Suprapubic skin (tissue), 4 donors: ENCODE results near the gene APH1B. TPM values are rescaled to one million over a fixed set of nuclear protein-coding genes. Genes with fewer than 3 reads are reported as not detected.

ENCODE experiments used
- DNase-seq, 2 donors: peaks; one replicate each; pipeline ENCODE4 v3.0.0-alpha.2; 2019; ENCODE audit warnings: low spot score in 2 of 2
- H3K27ac ChIP-seq: fragments of 200-600 bp; sonication (generic); one replicate; pipeline ENCODE4 v1.5.1; 2019
- H3K27me3 ChIP-seq: fragments of 200-600 bp; sonication (generic); one replicate; pipeline ENCODE4 v1.5.1; 2019
- H3K36me3 ChIP-seq: fragments of 200-600 bp; sonication (generic); one replicate; pipeline ENCODE4 v1.5.1; 2019
- H3K4me1 ChIP-seq: fragments of 200-600 bp; sonication (generic); one replicate; pipeline ENCODE4 v1.5.1; 2019
- H3K4me3 ChIP-seq: fragments of 200-600 bp; sonication (generic); one replicate; pipeline ENCODE4 v1.5.1; 2019; ENCODE audit warnings: mild to moderate bottlenecking
- H3K9me3 ChIP-seq: fragments of 200-600 bp; sonication (generic); one replicate; pipeline ENCODE4 v1.5.1; 2019
- EP300 ChIP-seq: sonication (generic); formaldehyde crosslinking; IDR thresholded peaks from one replicate; pipeline ENCODE4 v1.6.1; 2017; ENCODE audit warnings: antibody characterized with exemption
- POLR2A ChIP-seq, 2 donors: fragments of 450-650 bp; IDR thresholded peaks; one replicate each; pipeline ENCODE4 v1.6.1; 2017; ENCODE audit warnings: antibody characterized with exemption in 2 of 2, mild to moderate bottlenecking in 2 of 2, moderate library complexity in 2 of 2
- POLR2AphosphoS5 ChIP-seq, 3 donors: sonication (generic); formaldehyde crosslinking; IDR thresholded peaks; one replicate each; pipeline ENCODE4 v1.6.1; 2017; ENCODE audit warnings: antibody characterized with exemption in 3 of 3
- WGBS: methylation state at CpG from one replicate; pipeline ENCODE4 v1.1.5; 2018; 5-methylcytosine and 5-hydroxymethylcytosine counted together
- total RNA-seq, 4 donors: library from RNA; depleted of rRNA; stranded (reverse); fragments of >200 nt; gene quantifications; one replicate each; pipeline ENCODE4 v1.1.0, GENCODE V29; 2016
- TF ChIP-seq, protein P1 (sequence below), 2 donors: fragments of 200-600 bp in 1 of 2; fragments of 450-650 bp in 1 of 2; sonication (generic) in 1 of 2; IDR thresholded peaks; one replicate each; pipeline ENCODE4 v1.5.1; 2016 to 2019; ENCODE audit warnings: antibody characterized with exemption in 2 of 2, mild to moderate bottlenecking in 1 of 2, moderate library complexity in 1 of 2

APH1B gene
- total RNA-seq, 4 donors from 2014 or later: 4.5 to 12.1 (median 7.1) TPM

DNA sequence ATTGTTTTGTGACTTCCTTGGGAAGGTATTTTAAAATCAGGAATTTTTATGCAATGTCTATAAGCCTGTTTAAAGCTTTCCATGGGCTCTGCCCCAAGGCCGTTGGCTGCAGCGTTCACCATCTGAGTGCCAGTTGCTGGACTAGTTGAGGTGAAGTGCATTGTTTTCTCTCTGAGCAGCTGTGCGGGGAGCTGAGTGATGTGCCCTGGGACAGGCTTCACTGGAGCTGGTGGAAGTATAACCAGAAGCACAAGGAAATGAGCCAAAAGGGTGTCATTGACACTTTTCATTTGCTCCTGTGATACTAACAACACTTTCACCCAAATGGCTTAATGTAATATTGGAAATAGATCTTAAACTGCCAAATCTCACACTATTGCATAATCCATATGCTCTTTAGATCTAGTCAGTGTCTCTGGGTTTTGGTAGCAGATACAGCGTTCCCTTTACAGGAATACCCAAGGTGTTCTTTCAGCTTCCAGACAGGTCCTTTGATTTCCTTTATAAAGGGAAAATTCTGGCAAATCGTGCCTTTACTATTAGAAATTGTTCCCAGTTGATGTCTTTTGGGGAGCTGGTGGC lies 29.2 kb downstream of the APH1B start:
- WGBS: 74% methylated on average over 5 of the region's 5 CpGs
- no peak for DNase-seq
- Histone ChIP-seq H3K4me1 (peaks cover 10% of the 10 kb centered on the region), H3K27me3 (no peaks in the 10 kb centered on the region), H3K4me3 (no peak overlapping the region), H3K36me3 (peaks cover 44% of the 10 kb centered on the region), H3K9me3 (no peaks in the 10 kb centered on the region), H3K27ac (no peak overlapping the region)
- no peak for TF ChIP-seq POLR2AphosphoS5 (IDR thresholded peaks at IDR 0.05)
- TF ChIP-seq, protein P1, sequence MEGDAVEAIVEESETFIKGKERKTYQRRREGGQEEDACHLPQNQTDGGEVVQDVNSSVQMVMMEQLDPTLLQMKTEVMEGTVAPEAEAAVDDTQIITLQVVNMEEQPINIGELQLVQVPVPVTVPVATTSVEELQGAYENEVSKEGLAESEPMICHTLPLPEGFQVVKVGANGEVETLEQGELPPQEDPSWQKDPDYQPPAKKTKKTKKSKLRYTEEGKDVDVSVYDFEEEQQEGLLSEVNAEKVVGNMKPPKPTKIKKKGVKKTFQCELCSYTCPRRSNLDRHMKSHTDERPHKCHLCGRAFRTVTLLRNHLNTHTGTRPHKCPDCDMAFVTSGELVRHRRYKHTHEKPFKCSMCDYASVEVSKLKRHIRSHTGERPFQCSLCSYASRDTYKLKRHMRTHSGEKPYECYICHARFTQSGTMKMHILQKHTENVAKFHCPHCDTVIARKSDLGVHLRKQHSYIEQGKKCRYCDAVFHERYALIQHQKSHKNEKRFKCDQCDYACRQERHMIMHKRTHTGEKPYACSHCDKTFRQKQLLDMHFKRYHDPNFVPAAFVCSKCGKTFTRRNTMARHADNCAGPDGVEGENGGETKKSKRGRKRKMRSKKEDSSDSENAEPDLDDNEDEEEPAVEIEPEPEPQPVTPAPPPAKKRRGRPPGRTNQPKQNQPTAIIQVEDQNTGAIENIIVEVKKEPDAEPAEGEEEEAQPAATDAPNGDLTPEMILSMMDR (IDR thresholded peaks at IDR 0.05): no peak
- TF ChIP-seq POLR2A (IDR thresholded peaks at IDR 0.05): no peak
- no peak for TF ChIP-seq EP300

GRCh38 chr15:63308491-63308890 lies 31.1 kb downstream of the APH1B start:
- no peaks in the 10 kb centered on the region for H3K27me3 ChIP-seq
- H3K36me3 ChIP-seq: peaks cover 27% of the 10 kb centered on the region
- no peaks in the 10 kb centered on the region for H3K9me3 ChIP-seq
- WGBS: 85% methylated on average over 3 of the region's 4 CpGs
- TF ChIP-seq EP300 (no peak), POLR2A (IDR thresholded peaks at IDR 0.05) (no peak), POLR2AphosphoS5 (IDR thresholded peaks at IDR 0.05) (no peak)
- TF ChIP-seq, protein P1 (IDR thresholded peaks at IDR 0.05): no peak
- H3K4me1 ChIP-seq: peaks cover 10% of the 10 kb centered on the region
- H3K27ac ChIP-seq: no peak overlapping the region
- DNase-seq: no peak
- H3K4me3 ChIP-seq: no peak overlapping the region

DNA sequence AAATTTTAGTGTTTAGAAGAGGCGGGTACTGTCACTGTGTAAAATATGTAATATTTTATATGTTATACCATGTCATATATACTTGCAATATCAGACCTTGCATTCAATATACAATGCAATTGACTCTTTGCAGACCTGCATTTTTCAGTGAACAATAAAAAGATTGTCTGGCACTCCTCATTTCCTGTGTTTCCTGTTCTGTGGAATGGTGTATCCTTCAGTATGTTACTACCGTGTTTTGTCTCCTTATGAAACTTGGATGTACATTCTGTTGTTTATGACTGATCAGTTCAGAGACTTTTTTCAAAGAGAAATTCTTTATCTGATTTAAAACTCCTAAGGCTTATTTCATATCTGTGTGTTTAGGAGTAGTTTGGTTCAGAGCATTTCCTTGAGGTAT lies 31.5 kb downstream of the APH1B start:
- Histone ChIP-seq H3K27me3 (no peaks in the 10 kb centered on the region), H3K27ac (no peak overlapping the region), H3K4me1 (peaks cover 10% of the 10 kb centered on the region), H3K9me3 (no peaks in the 10 kb centered on the region), H3K4me3 (no peak overlapping the region), H3K36me3 (peaks cover 22% of the 10 kb centered on the region)
- no peak for DNase-seq
- TF ChIP-seq POLR2AphosphoS5 (IDR thresholded peaks at IDR 0.05): no peak
- TF ChIP-seq POLR2A (IDR thresholded peaks at IDR 0.05): no peak
- TF ChIP-seq EP300: no peak
- TF ChIP-seq, protein P1 (IDR thresholded peaks at IDR 0.05): no peak
- 69% methylated on average over 2 of the region's 2 CpGs for WGBS

GRCh38 chr15:63310646-63311045 lies 33.2 kb downstream of the APH1B start:
- WGBS: 95% methylated on average over 3 of the region's 3 CpGs
- Histone ChIP-seq H3K4me1 (peaks cover 10% of the 10 kb centered on the region), H3K27ac (no peak overlapping the region), H3K9me3 (no peaks in the 10 kb centered on the region), H3K27me3 (no peaks in the 10 kb centered on the region), H3K4me3 (no peak overlapping the region), H3K36me3 (peaks cover 13% of the 10 kb centered on the region)
- no peak for TF ChIP-seq EP300
- TF ChIP-seq, protein P1 (IDR thresholded peaks at IDR 0.05): no peak
- TF ChIP-seq POLR2A (IDR thresholded peaks at IDR 0.05): no peak
- no peak for TF ChIP-seq POLR2AphosphoS5 (IDR thresholded peaks at IDR 0.05)
- no peak for DNase-seq

- DNase-seq: no peak
- no peak overlapping the region for H3K4me3 ChIP-seq
- 100% methylated on average over 1 of the region's 1 CpG for WGBS
- no peak for TF ChIP-seq EP300
- TF ChIP-seq, protein P1 (IDR thresholded peaks at IDR 0.05): no peak
- TF ChIP-seq POLR2A (IDR thresholded peaks at IDR 0.05): no peak
- TF ChIP-seq POLR2AphosphoS5 (IDR thresholded peaks at IDR 0.05): no peak
- no peaks in the 10 kb centered on the region for H3K36me3 ChIP-seq
- H3K9me3 ChIP-seq: no peaks in the 10 kb centered on the region
- no peak overlapping the region for H3K27ac ChIP-seq
- peaks cover 10% of the 10 kb centered on the region for H3K4me1 ChIP-seq
- no peaks in the 10 kb centered on the region for H3K27me3 ChIP-seq
Measured at GRCh38 chr15:63312286-63312685, 34.9 kb downstream of the APH1B start.
